Measurements from ENCODE around the gene GPC5.

The GPC5 gene

DNA sequence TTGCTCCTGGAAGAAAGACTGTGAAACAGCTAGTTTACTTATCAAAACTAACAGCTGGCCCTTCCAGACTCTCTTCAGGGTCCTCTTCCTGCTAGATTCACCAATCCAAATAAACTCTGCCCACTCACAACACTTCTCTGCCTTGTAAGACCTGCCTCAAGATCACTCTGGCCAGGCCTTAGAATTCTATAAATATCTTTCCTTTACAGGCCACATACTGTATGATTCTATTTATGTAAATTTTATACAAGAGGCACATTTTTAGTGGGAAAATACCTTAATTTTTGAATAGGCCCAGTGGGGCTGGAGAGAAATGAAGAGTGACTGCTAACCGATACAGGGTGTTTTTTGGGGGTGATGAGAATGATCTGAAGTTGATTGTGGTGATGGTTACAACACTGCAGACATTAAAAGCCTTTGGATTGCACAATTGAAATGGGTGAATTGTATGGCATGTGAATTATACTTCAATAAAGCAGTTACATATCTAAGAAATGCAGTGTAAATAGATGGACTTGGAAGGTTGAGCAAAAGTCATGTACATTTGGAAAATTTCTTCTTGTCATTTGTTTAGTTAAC is 141.8 kb downstream of the GPC5 start:
- no peak for DNase-seq (ENCODE audit: low read depth)

GRCh38 chr13:91544723-91545122 is 146.3 kb downstream of the GPC5 start:
- DNase-seq (ENCODE audit: low read depth) = no peak

GRCh38 chr13:91546900-91547299 is 148.5 kb downstream of the GPC5 start:
- DNase-seq (ENCODE audit: low read depth) = no peak

DNA sequence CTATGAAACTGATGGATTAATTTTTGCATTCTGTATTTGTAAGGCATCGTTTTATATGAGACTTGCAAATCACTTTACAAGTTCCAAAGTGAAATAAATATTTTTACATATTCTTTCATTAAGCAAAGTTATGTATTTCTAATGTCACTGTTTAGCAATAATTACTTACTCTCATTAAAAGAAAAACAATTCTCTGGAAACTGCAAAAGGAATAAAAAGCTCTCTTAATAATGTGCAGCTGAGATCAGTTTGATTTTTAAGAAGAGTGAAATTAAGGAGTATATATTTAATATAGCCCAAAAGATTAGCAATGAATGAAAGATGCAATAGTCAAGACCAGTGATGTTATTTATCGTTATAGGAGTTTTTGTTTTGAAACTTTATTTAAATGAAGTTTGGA is 155.2 kb downstream of the GPC5 start:
- no peak for DNase-seq (ENCODE audit: low read depth)

DNA sequence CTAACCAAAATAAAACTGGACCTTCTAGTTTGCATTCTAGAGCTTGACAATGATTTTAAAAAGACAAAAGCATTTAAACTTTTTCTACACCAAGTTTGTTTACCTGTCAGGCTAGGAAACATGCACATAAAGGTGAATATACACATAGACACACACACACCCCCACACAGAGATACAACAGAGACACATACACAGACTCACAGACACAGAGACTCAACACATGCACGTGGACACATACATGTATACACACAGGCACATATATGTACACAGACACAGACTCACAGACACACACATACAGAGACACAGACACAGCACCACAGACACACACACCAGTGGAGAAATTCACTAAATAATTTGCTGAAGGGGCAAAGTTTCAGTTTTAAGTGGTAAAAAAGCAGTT is 155.7 kb downstream of the GPC5 start:
- no peak for DNase-seq (ENCODE audit: low read depth)

DNA sequence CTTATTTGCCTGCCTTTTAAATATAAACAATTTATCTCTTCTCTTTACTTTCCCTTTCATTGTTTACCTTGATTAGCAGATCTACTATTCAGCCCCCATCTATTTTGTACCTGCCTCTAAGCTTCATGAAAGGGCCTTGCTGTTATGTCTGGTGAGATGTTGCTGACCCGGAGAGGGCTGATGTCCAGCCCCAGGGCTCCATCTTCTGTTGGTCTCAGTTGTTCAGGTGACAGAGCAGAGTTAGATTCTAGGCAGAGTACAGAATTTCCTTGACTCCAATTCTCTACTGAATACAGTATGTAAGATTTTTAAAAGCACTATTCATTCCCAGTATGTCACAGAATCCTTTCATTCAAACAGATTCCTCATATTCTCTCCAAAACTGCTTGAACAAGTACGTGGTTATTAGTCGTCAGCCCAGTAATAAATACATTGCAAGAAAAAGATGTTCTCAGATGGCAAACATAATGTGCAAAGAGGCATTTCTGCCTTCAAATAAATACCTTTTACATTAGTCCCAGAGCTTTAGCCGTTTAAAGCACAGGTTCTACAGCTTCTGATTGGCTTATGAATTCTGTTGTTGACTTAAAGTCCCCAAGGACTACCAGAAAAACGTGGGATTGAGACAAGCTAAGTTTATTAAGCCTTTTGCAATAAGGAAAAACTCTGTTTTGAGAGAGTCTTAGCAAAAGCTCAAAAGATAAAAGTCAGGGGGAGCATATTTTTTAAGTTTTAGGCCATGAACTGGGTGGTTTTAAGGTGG is 159.1 kb downstream of the GPC5 start:
- no peak for DNase-seq (ENCODE audit: low read depth)

GRCh38 chr13:91563799-91564198 is 165.4 kb downstream of the GPC5 start:
- DNase-seq (ENCODE audit: low read depth) = no peak

DNA sequence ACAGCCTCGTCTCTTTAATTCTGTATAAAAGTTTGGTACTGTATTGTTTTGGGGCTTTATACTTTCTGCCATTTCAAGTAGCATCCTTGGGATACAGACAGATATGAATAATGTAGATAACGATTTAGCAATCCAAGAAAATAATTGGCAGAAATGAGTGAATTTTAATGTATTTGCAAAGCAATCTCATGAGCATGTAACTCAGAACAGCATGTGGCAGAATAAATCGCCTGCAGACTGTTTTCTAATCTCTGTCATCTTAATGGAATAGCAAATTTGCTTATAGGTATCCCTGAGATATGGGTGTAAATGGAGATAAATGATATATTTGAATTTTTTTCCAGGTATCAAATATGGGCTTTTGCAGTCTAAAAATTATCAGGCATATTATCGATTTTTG is 166.0 kb downstream of the GPC5 start:
- no peak for DNase-seq (ENCODE audit: low read depth)

- DNase-seq (ENCODE audit: low read depth) = no peak
Measured at GRCh38 chr13:91565296-91565695, 166.9 kb downstream of the GPC5 start.

DNA sequence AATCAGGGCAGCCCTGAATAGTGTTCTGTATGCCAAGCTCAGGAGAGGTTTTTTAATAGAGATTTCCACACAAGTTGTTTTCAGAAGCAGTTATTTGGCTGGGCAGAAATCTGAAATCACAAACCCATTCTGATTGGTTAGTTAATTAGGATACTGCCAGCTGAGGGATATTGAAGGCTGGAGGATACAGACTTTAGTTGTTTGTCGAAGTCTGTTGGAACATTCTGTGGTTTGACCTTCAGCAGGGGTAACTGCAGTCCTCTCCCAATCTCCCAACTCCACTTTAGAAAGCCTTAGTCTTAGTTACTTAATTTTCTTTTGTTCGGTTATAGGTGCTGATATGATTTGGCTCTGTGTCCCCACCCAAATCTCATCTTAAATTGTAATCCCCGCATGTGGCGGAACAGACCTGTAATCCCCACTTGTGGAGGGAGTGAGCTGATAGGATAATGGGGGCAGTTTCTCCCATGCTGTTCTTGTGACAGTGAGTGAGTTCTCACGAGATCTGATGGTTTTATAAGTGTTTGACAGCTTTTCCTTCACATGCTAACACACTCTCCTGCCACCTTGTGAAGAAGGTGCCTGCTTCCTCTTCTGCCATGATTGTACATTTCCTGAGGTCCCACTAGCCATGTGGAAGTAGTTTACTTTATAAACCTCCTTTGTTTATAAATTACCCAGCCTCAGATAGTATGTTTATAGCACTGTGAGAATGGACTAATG is 169.2 kb downstream of the GPC5 start:
- DNase-seq (ENCODE audit: low read depth) = no peak

- DNase-seq (ENCODE audit: low read depth) = no peak
Measured at GRCh38 chr13:91571681-91572080, 173.3 kb downstream of the GPC5 start.

GRCh38 chr13:91572439-91572838 is 174.0 kb downstream of the GPC5 start:
- DNase-seq (ENCODE audit: low read depth) = no peak

- no peak for DNase-seq (ENCODE audit: low read depth)
Measured at GRCh38 chr13:91572944-91573598, 174.7 kb downstream of the GPC5 start.

GRCh38 chr13:91574766-91575165 is 176.3 kb downstream of the GPC5 start:
- DNase-seq (ENCODE audit: low read depth) = no peak

DNA sequence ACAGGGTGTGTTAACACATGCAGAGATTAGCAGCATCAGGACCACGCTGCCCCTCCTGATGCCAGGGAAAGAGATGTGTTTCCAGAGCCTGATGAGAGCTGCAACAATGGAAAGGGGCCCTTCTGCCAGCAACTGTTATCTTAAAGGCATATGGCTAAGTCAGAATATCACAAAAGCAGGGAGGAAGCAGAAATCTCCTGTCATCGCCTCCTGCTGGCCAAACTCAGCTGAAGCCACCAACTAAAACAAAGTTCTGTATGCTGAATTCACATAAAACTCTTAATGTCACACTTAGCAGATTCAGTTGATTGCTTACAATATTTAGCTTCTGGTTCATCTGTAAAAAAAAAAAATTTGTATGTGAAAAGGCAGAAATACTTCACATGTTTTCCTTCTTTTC is 178.2 kb downstream of the GPC5 start:
- no peak for DNase-seq (ENCODE audit: low read depth)

- no peak for DNase-seq (ENCODE audit: low read depth)
Measured at GRCh38 chr13:91579320-91579719, 180.9 kb downstream of the GPC5 start.

GRCh38 chr13:91580749-91581148 is 182.3 kb downstream of the GPC5 start:
- no peak for DNase-seq (ENCODE audit: low read depth)

DNA sequence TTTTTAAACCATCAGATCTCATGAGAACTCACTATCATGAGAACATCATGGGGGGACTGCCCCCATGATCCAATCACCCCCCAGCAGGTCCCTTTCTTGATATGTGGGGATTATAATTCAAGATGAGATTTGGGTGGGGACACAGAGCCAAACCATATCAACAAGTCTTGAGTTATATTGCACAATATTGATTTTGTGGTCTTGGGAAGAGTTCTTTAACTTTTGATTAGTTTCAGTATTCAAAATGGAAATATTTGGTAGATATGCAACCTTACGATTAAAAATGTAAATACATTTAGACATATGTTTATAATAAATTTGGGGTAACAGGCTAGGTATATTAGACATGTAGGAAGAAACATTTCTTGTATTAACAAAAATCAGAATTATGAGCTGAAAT is 188.2 kb downstream of the GPC5 start:
- DNase-seq (ENCODE audit: low read depth) = no peak

DNA sequence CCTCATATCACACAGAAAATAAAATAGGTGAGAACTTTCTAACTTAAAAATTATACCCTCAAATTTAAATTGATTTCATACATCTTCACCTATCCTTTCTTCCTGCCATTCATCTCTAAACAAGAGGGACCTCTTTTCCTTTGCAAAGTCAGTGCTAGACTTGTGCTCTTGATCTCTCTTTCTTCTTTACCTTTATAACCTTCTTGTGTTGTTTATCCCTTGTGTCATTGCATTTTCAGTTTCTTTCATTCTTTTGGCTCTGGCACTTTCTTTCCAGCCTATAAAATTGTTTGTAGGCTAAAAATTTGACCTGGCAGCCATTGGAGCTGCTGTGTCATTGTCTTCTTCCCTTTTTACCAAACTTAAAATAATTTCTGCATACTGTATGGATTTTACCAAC is 190.1 kb downstream of the GPC5 start:
- DNase-seq (ENCODE audit: low read depth) = no peak

DNA sequence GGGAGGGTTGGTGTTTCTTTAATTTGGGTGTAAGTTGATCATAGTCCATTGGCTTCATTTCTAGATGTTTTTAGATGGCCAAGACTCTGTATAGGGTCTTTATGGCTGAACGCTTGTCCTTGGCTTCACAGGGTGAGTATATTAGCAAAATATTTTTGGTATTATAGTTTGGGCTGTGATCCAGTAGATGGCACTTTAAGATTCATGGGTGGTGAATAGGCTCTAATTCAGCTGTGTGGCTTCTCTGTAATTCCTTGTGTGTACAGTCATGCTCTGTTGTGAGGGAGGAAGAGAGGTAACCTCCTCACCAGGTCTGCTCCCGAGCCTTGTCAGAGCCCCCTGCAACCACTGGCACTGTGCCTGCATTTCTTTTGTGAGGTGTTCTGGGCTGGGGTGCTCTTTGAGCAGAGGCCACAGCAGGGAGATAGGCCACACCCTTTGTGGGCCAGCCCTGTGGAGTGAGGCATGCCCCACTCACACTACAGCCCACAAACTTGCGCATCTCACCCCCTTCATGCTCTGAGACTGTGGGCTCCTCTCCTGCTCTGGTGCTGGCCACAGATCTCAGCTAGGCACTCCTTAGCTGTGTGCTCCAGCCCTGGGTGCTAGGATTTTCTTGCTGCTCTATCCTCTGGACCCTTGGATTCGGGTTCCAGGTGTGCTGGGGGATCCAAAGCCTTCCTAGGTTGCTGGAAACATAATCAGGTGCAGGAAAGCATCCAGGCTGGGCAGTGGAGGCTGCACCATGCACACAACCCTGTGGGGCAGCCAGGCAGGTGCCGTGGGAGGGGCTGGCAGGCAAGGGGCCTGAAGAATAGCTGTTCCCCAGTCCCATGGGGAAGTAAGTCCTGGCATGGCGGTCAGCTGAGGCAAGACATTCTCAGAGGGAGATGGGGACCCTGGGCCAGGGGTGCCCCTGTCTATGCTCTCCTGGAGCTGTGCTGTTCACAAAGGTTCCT is 193.9 kb downstream of the GPC5 start:
- no peak for DNase-seq (ENCODE audit: low read depth)

DNA sequence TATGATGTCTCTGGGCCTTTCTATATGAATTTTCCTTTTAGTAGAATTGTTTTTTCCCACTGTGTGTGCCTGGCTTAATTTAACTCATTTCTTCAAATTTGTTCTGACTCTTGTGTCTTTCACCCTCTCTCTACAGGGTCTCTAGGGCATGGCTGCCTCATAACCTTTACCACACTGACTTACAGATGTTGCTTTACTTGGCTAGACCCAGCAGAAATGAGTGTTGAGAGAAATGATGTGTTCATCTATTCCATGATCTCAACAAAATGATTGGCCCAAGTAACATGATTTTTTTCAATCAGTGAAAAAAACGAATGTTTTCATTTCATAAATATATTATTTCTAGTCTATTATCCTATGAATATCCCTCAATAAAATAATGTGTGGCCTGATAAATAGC is 195.0 kb downstream of the GPC5 start:
- DNase-seq (ENCODE audit: low read depth) = no peak

DNA sequence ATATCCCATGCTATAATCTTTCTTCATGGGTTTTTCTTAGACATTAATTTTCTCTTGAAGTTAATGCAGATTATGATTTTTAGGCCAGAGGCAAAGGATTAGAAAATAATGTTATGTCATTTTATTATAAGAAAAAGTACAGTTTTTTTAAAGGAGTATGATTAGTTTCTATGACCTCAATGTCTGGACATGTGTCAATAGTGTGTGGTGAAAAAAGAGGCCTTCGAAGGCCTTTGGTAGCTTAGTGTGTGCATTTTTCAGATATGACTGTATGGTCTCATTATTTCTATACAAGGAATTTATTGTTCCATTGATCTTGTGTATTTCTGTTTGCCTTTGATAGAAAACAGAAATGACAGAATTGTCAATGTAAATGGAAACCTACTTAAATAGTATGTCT is 195.6 kb downstream of the GPC5 start:
- DNase-seq (ENCODE audit: low read depth) = no peak

All from EH (cell line).